ENCODE data around the gene SENP5.
A peak's percentile ranks its signal among the peaks of the same experiment; 100 is the strongest.
"Not testable (repeated sequence)": the region's sequence is repeated elsewhere in the genome, so short reads cannot be mapped to it uniquely, and the experiment has no call there.

Gene SENP5
- total RNA-seq, result 117 to 121 reads per million in 2 experiments

GRCh38 chr3:196867507-196868296 is at the start of gene SENP5:
SENP5 (plus strand) TSS chr3:196867920; CDS start chr3:196885182, 17,262 bp downstream.
- DNase-seq (ENCODE audit: low read depth), result peak; percentile 84

GRCh38 chr3:196821806-196822355 is 45.8 kb upstream of the SENP5 start:
- DNase-seq (ENCODE audit: low read depth), result no peak

- not testable (repeated sequence) for DNase-seq (ENCODE audit: low read depth)
Observed at GRCh38 chr3:196829651-196830050, 38.1 kb upstream of the SENP5 start.

- DNase-seq (ENCODE audit: low read depth), result no peak
Observed at GRCh38 chr3:196835086-196835485, 32.6 kb upstream of the SENP5 start.

- DNase-seq (ENCODE audit: low read depth), result not testable (repeated sequence)
Observed at GRCh38 chr3:196836626-196837025, 31.1 kb upstream of the SENP5 start.

DNA sequence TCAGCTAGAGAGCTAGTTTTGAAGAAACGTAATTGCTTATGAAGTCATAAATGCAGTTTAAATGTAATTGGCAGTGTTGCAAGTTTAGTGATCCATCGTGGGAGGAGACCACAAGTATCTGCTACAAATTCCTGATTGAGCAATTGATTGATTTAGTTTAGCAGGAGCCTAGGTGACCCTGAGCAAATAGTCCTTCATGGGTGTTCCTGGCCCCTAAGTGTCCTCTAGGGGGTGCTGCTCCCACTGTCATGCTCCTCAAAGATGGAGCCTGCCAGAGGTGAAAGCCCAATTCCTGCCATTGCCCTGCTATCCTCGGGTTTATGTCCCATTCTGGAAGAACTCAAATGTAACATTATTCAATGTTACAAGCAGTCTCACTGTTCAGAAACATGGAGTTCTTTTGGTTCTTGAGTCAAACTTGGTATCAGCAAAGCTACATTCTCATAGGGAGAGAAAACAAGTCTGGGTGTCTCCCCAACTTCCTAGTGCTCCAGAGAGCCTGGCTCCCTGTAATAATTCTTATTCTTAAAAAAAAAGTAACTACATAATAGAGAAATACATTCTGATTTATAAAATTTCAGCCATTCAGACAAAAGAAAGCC is 29.8 kb upstream of the SENP5 start:
- peak; percentile 64 for DNase-seq (ENCODE audit: low read depth)

DNA sequence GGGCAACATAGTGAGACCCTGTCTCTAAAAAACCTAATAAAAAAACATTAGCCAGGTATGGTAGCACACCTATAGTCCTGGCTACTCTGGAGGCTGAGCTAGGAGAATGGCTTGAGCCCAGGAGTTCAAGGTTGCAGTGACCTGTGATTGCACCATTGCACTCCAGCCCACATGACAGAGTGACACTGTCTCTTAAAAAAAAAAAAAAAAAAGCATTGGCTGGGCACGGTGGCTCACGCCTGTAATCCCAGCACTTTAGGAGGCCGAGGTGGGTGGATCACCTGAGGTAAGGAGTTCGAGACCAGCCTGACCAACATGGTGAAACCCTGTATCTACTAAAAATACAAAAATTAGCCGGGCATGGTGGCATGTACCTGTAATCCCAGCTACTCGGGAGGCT is 28.4 kb upstream of the SENP5 start:
- not testable (repeated sequence) for DNase-seq (ENCODE audit: low read depth)

- no peak for DNase-seq (ENCODE audit: low read depth)
Observed at GRCh38 chr3:196842567-196843434, 24.9 kb upstream of the SENP5 start.

- no peak for DNase-seq (ENCODE audit: low read depth)
Observed at GRCh38 chr3:196843435-196844110, 24.1 kb upstream of the SENP5 start.

DNA sequence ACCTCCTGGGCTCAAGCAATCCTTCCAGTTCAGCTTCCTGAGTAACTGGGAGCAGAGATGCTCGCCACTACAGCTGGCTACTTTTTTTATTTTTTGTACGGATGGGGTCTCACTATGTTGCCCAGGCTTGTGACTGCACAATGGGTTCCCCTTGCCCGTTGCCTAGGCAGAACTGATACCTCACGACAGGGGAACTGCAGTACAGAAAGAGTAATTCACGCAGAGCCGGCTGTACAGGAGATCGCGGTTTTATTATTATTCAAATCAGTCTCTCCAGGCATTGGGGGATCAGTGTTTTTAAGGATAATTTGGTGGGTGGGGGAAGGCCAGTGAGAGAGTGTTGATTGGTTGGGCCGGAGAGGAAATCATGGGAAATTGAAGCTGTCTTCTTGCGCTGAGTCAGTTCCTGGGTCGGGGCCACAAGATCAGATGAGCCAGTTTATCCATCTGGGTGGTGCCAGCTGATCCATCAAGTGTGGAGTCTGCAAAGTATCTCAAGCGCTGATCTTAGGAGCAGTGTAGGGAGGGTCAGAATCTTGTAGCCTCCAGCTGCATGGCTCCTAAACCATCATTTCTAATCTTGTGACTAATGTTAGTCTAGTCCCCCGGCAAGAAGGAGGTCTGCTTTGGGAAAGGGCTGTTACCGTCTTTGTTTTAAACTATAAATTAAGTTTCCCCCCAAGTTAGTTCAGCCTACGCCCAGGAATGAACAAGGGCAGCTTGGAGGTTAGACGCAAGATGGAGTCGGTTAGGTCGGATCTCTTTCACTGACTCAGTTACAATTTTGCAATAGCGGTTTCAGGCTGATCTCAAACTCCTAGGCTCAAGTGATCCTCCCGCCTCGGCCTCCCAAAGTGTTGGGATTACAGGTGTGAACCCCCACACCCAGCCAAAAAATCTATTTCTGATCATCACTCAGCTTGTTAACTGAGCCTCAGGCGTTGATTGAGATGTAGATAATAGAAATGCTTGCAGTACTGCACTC is 23.2 kb upstream of the SENP5 start:
- not testable (repeated sequence) for DNase-seq (ENCODE audit: low read depth)

GRCh38 chr3:196848375-196848774 is 19.3 kb upstream of the SENP5 start:
- not testable (repeated sequence) for DNase-seq (ENCODE audit: low read depth)

GRCh38 chr3:196849180-196849741 is 18.5 kb upstream of the SENP5 start:
- no peak for DNase-seq (ENCODE audit: low read depth)

DNA sequence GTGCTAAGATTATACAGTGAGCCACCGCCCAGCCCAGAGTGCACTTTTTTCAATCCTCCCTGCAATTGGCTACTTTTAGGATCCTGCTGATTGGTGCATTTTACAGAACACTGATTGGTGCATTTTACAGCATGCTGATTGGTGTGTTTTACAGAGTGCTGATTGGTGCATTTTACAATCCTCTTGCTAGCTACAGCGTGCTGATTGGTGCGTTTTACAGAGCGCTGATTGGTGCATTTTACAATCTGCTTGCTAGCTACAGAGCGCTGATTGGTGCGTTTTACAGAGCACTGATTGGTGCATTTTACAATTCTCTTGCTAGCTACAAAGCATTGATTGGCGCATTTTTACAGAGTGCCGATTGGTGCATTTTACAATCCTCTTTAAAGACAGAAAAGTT is 4.7 kb upstream of the SENP5 start:
- not testable (repeated sequence) for DNase-seq (ENCODE audit: low read depth)

- no peak for DNase-seq (ENCODE audit: low read depth)
Observed at GRCh38 chr3:196867155-196867506, 589 bp upstream of the SENP5 start.

GRCh38 chr3:196868297-196868661 is 559 bp downstream of the SENP5 start:
- DNase-seq (ENCODE audit: low read depth), result no peak

GRCh38 chr3:196872316-196872715 is 4.6 kb downstream of the SENP5 start:
- DNase-seq (ENCODE audit: low read depth), result no peak

GRCh38 chr3:196874511-196875094 is 6.9 kb downstream of the SENP5 start:
- DNase-seq (ENCODE audit: low read depth), result not testable (repeated sequence)

GRCh38 chr3:196875258-196875657 is 7.5 kb downstream of the SENP5 start:
- no peak for DNase-seq (ENCODE audit: low read depth)

DNA sequence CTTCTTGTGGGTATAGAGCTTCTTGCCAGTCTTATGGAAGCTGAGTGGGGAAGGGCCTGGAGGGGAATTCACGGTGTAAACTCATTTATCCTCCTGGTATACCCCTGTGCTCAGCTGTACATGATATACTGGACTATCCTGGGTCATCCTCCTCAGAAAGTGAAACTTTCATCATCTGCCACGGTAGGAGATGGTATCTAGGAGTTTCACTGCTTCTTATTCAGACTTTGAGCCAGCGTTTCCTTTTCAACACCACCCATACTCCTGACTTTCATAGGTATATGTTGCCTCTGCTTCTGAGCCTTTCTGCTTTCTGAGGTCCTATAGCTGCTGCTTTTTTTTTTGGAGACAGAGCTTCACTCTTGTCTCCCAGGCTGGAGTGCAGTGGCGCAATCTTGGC is 15.6 kb downstream of the SENP5 start:
- DNase-seq (ENCODE audit: low read depth), result no peak

- DNase-seq (ENCODE audit: low read depth), result no peak
Observed at GRCh38 chr3:196886144-196886543, 18.4 kb downstream of the SENP5 start.

All from T follicular helper cell (primary cell).